Heart right ventricle (tissue), 16 donors: ENCODE results near the gene DPF1. TPM values are rescaled to one million over a fixed set of nuclear protein-coding genes. Genes with fewer than 3 reads are reported as not detected.

Experiments used
- ATAC-seq, 8 donors: fragments of 200-7000 bp; cut with Tn5 transposase; one replicate each; pipeline ENCODE4 v1.9.1; 2020; ENCODE audit warnings: mild to moderate bottlenecking in 8 of 8, moderate library complexity in 8 of 8, moderate number of reproducible peaks in 1 of 8
- DNase-seq, 2 donors: peaks; one replicate each; pipeline ENCODE4 v3.0.0-alpha.2; 2020
- H3K27ac ChIP-seq, 10 donors: fragments of 200-600 bp; sonication (generic) in 2 of 10; one replicate each; pipeline versions ENCODE4 v1.5.0 to v1.8.0; 2020 to 2022; ENCODE audit warnings: mild to moderate bottlenecking in 3 of 10
- H3K27me3 ChIP-seq, 7 donors: fragments of 200-600 bp; one replicate each; pipeline ENCODE4 v1.8.0; 2021 to 2022; ENCODE audit warnings: mild to moderate bottlenecking in 2 of 7
- H3K36me3 ChIP-seq, 9 donors: fragments of 200-600 bp; sonication (generic) in 1 of 9; one replicate each; pipeline versions ENCODE4 v1.5.0 to v1.8.0; 2020 to 2022; ENCODE audit warnings: mild to moderate bottlenecking in 2 of 9
- H3K4me1 ChIP-seq, 9 donors: fragments of 200-600 bp; sonication (generic) in 1 of 9; one replicate each; pipeline versions ENCODE4 v1.5.0 to v1.8.0; 2020 to 2022; ENCODE audit warnings: mild to moderate bottlenecking in 4 of 9
- H3K4me3 ChIP-seq, 10 donors: fragments of 200-600 bp; sonication (generic) in 2 of 10; one replicate each; pipeline versions ENCODE4 v1.5.0 to v1.8.0; 2020 to 2022; ENCODE audit warnings: mild to moderate bottlenecking in 7 of 10, moderate library complexity in 2 of 10
- H3K9me3 ChIP-seq, 11 donors: fragments of 200-600 bp in 10 of 11; sonication (generic) in 2 of 11; one replicate each; pipeline versions ENCODE4 v1.5.0 to v1.8.0; 2013 to 2022; ENCODE audit warnings: mild to moderate bottlenecking in 2 of 11, control low read depth in 1 of 11, moderate library complexity in 1 of 11
- WGBS, 2 donors: extraction: QIAGEN DNeasy Blood & Tissue Kit; methylation state at CpG; one replicate each; pipeline ENCODE4 v1.1.7; 2013; ENCODE audit warnings: inconsistent platforms in 1 of 2; 5-methylcytosine and 5-hydroxymethylcytosine counted together
- intact Hi-C, 10 donors: fragments of 100-400 bp; cut with DNase I; formaldehyde crosslinking; loops; one replicate each; pipeline versions ENCODE4 v1.11.1 to v1.14.2; 2022
- polyA plus RNA-seq, 2 donors: library from polyadenylated mRNA; stranded (reverse); fragments of 200-250 nt; gene quantifications; one replicate each; pipeline ENCODE4 v1.2.3, GENCODE V29; 2013
- total RNA-seq, 10 donors: library from RNA; stranded (reverse); fragmentation: NEBNext Ultra II Directional in 3 of 10; extraction: Animal tissue kit (Norgen Biotek cat#: 25700) in 3 of 10; gene quantifications; one replicate each; pipeline versions ENCODE4 v1.2.1 to v1.2.4, GENCODE V29; 2021 to 2023
- TF ChIP-seq, protein P1 (sequence below), 9 donors: fragments of 200-600 bp; sonication (generic) in 2 of 9; IDR thresholded peaks; one replicate each; pipeline versions ENCODE4 v1.5.0 to v1.8.0; 2021 to 2022; ENCODE audit warnings: antibody characterized with exemption in 9 of 9, mild to moderate bottlenecking in 5 of 9, moderate library complexity in 1 of 9
- donor health status: Arrhythmogenic right ventricular cardiomyopathy.
- donor health status: ischemic (EF 13 %, LVEDD 7.1; RV severe dilation, severe dysfunction).
- donor health status: healthy with polysubstance abuse.
- donor health status: DM: no; HTN: yes; CAD: no.
- donor health status: DM: no; HTN: no; CAD: no.
- donor health status: ischemic (EF 25% LVEDD 6.9; RV normal size, moderate dysfunction).
- donor health status: ischemic (EF 25% LVEDD 5.7; RV mildly dilated, moderate dysfunction).
- donor health status: healthy.
- donor health status: DM: yes; HTN: yes; CAD: no.
- donor health status: Ischemic cardiomyopathy.
- donor health status: ischemic (EF 35%, LVEDD 5.7; RV mildly dilated, moderate dysfunction).
- donor health status: nonischemic (EF 11% LVEDD 7.7; RV severe dilation, severe dysfunction).
- donor health status: DM: yes; HTN: yes; CAD: no.
- donor health status: PGD.
- donor health status: ischemic (EF 29% LVEDD 5.4; RV normal size, mild dysfunction).
- donor health status: nonischemic (EF 23%, LVEDD 6.1; RV moderate dilation, normal function).

DPF1 gene
- total and polyA plus RNA-seq, 12 donors, result 0.09 to 0.72 (median 0.29) TPM; not detected in 5

- DNase-seq, result no peak
- H3K4me1 ChIP-seq, result no peaks in the 10 kb centered on the region
- intact Hi-C loops, result no loop called here
- H3K4me3 ChIP-seq, result no peak overlapping the region
- WGBS, 2 donors, result 91% methylated on average over 15 of the region's 15 CpGs
- TF ChIP-seq, protein P1, sequence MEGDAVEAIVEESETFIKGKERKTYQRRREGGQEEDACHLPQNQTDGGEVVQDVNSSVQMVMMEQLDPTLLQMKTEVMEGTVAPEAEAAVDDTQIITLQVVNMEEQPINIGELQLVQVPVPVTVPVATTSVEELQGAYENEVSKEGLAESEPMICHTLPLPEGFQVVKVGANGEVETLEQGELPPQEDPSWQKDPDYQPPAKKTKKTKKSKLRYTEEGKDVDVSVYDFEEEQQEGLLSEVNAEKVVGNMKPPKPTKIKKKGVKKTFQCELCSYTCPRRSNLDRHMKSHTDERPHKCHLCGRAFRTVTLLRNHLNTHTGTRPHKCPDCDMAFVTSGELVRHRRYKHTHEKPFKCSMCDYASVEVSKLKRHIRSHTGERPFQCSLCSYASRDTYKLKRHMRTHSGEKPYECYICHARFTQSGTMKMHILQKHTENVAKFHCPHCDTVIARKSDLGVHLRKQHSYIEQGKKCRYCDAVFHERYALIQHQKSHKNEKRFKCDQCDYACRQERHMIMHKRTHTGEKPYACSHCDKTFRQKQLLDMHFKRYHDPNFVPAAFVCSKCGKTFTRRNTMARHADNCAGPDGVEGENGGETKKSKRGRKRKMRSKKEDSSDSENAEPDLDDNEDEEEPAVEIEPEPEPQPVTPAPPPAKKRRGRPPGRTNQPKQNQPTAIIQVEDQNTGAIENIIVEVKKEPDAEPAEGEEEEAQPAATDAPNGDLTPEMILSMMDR (IDR thresholded peaks at IDR 0.05), result no peak
- no peaks in the 10 kb centered on the region for H3K27me3 ChIP-seq
- ATAC-seq, result no peak
- no peaks in the 10 kb centered on the region for H3K9me3 ChIP-seq
- no peak overlapping the region for H3K27ac ChIP-seq
- H3K36me3 ChIP-seq, result peaks cover 0 to 96% (median 26%) of the 10 kb centered on the region in 9 donors
Observed at GRCh38 chr19:38201731-38202130, 22.3 kb downstream of the DPF1 start.

- ATAC-seq (no peak), DNase-seq (no peak)
- Histone ChIP-seq H3K27me3 (no peaks in the 10 kb centered on the region), H3K27ac (no peak overlapping the region), H3K36me3 (peaks cover 0 to 84% (median 22%) of the 10 kb centered on the region in 9 donors), H3K4me1 (no peaks in the 10 kb centered on the region), H3K9me3 (no peaks in the 10 kb centered on the region), H3K4me3 (no peak overlapping the region)
- 93 to 95% methylated on average over 11 of the region's 11 CpGs for WGBS, 2 donors
- intact Hi-C loops, result loop anchor here in 1 of 10 donors (10.0 kb wide), 1 partner anchor 675 kb away; the partner anchor contains the start of gene RINL
- TF ChIP-seq, protein P1 (IDR thresholded peaks at IDR 0.05), result no peak
Observed at GRCh38 chr19:38199340-38199739, 24.7 kb downstream of the DPF1 start.

DNA sequence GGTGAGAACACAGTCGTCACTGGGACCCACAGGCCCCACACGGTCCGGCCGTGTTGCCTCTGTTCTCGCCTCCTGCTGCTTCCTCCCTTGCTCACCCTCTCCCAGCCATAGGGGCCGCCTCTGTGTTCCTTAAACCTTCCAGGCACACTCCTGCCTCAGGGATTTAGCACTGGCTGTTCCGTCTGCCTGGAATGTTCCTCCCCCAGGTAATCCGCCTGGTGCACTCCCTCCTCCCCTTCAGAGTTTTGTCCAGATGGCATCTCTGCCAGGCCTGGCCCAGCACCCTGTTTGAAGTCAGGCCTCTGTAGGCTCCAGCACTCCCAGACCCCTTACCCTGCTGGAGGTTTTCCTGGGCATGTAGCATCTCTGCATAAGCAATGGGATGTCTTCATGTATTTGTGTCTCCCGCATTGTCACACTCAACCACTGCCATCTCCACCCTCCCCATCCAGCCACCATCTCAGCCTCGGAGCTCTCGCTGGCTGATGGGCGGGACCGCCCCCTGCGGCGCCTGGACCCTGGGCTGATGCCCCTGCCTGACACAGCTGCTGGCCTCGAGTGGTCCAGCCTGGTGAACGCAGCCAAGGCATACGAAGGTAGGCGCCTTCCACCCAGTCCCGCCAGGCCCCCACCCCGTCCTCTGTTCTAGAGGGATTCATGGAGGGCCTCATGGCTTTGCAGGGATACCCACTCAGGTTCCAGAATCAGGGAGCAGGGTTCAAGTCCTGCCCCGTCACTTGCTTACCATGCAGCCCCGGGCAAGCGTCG lies 25.9 kb downstream of the DPF1 start:
- no peaks in the 10 kb centered on the region for H3K27me3 ChIP-seq
- no peak for ATAC-seq
- no peak overlapping the region for H3K27ac ChIP-seq
- intact Hi-C loops, result loop anchor here in 1 of 10 donors (10.0 kb wide), 1 partner anchor 677 kb away; the partner anchor contains the start of gene RINL
- WGBS, 2 donors, result 94 to 95% methylated on average over 25 of the region's 25 CpGs
- H3K4me1 ChIP-seq, result no peaks in the 10 kb centered on the region
- H3K36me3 ChIP-seq, result peaks cover 0 to 82% (median 14%) of the 10 kb centered on the region in 9 donors
- no peak for DNase-seq
- no peak overlapping the region for H3K4me3 ChIP-seq
- TF ChIP-seq, protein P1 (IDR thresholded peaks at IDR 0.05), result no peak
- no peaks in the 10 kb centered on the region for H3K9me3 ChIP-seq

DNA sequence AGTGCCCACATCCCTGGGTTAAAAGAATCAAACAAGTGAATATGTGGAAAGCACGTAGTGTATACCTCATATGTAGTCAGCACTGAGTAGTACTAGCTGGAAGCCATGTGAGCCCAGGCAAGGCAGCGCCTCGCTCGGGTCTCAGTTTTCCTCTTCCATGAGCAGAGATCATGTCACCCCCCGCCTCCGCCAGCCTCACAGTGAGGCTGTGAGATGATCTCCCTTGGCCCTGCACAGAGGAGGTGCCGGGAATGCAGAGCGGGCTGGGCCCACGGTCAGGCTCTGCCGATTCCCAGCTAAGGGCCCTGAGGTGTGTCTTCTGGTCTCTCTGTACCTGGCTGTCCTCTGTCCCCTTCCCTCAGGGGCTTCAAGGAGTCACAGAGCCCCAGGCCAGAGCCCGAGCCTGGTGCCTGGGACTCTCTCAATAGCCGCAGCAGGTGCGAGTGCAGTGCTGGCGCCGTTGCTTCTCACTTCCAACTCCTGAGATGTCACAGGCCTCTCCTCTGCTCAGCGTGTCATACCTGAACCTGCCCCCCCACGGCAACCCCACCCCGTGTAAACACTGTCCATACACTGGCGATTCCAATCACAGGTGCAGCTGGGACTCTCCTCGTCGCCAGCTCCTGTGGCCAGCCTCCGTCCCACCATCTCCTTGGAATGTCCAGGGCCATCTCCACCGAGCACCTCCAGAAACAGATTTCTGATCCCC lies 26.9 kb downstream of the DPF1 start:
- ATAC-seq, result peak in 1 of 8 donors; percentile 16
- WGBS, 2 donors, result 93 to 94% methylated on average over 23 of the region's 23 CpGs

More for the DNA sequence above, 26.9 kb downstream of the DPF1 start:
- TF ChIP-seq, protein P1 (IDR thresholded peaks at IDR 0.05), result no peak
- no peak overlapping the region for H3K4me3 ChIP-seq
- no peaks in the 10 kb centered on the region for H3K4me1 ChIP-seq
- H3K9me3 ChIP-seq, result no peaks in the 10 kb centered on the region
- peaks cover 0 to 80% (median 5%) of the 10 kb centered on the region in 9 donors for H3K36me3 ChIP-seq
- intact Hi-C loops, result loop anchor here in 1 of 10 donors (10.0 kb wide), 1 partner anchor 678 kb away; the partner anchor contains the start of gene RINL
- DNase-seq, result no peak
- no peaks in the 10 kb centered on the region for H3K27me3 ChIP-seq
- H3K27ac ChIP-seq, result no peak overlapping the region
